K562 (cell line): ENCODE data around the gene ITGAE.

ENCODE experiments used
- CHD2 ChIP-seq: IDR thresholded peaks from 2 replicates; pipeline ENCODE4 v1.6.1; 2011; ENCODE audit warnings: low read depth, low read length
- KDM5B ChIP-seq: fragments of 200-600 bp; sonication (generic); IDR thresholded peaks from 2 replicates; pipeline ENCODE4 v1.6.1; 2012; ENCODE audit warnings: low read depth, mild to moderate bottlenecking, moderate library complexity, low read length, control low read depth, inconsistent platforms; ENCODE audit not compliant: insufficient replicate concordance
- MCM2 ChIP-seq: fragments of 450-650 bp; IDR thresholded peaks from 2 replicates; pipeline ENCODE4 v1.6.1; 2017; ENCODE audit warnings: low read depth, mild to moderate bottlenecking
- NFIC ChIP-seq: fragments of 450-650 bp; IDR thresholded peaks from 2 replicates; pipeline ENCODE4 v1.6.1; 2017; ENCODE audit warnings: mild to moderate bottlenecking, inconsistent platforms
- NR1H2 ChIP-seq: sonication (generic); formaldehyde crosslinking; IDR thresholded peaks from 2 replicates; pipeline ENCODE4 v1.4.0; 2020; ENCODE audit warnings: mild to moderate bottlenecking, missing genetic modification reagents
- POLR2AphosphoS5 ChIP-seq: IDR thresholded peaks from 2 replicates; pipeline ENCODE4 v1.6.1; 2011; ENCODE audit warnings: mild to moderate bottlenecking, low read depth, low read length, moderate library complexity; ENCODE audit not compliant: control insufficient read depth, insufficient read depth
- TAF1 ChIP-seq: IDR thresholded peaks from 2 replicates; pipeline ENCODE4 v1.6.1; 2011; ENCODE audit warnings: mild to moderate bottlenecking, low read length, moderate library complexity; ENCODE audit not compliant: insufficient read depth, control insufficient read depth, severe bottlenecking; ENCODE audit errors: extremely low read depth
- ZNF830 ChIP-seq: fragments of 250-450 bp; sonication (Bioruptor Pico); IDR thresholded peaks from 2 replicates; pipeline ENCODE4 v1.5.0; 2021; ENCODE audit warnings: mild to moderate bottlenecking
- TF ChIP-seq, protein P1 (sequence below), 3 experiments: IDR thresholded peaks in 2 of 3; conservative IDR thresholded peaks in 1 of 3; 2 replicates each; pipeline ENCODE4 v1.5.1; 2011 to 2012; ENCODE audit warnings: low read length in 3 of 3, mild to moderate bottlenecking in 3 of 3, control low read depth in 2 of 3, improper control_type of control experiment in 1 of 3, inconsistent platforms in 1 of 3, low read depth in 1 of 3, mixed read lengths in 1 of 3, moderate library complexity in 1 of 3; ENCODE audit not compliant: insufficient read depth in 2 of 3

DNA sequence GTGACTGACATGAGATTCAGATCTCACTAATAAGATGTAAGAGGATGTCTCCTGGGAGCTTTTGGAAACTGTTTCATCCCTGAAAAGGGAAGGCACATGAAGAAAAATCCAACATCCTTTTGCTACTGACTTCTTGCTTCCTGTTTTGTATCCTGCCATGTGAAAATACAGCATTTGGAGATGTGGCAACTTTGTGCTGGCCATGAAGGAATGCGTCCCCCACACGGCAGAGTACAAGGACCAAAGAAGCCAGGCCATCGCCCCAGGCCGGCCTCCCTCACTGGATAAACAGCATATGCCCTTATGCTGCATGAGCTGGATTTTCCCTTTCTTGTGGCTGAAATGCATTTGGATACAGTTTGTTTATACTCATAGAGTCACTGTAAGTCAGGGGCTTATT is 82.8 kb downstream of the ITGAE start:
- TF ChIP-seq POLR2AphosphoS5, result no peak
- TF ChIP-seq KDM5B, result no peak
- no peak for TF ChIP-seq MCM2
- TF ChIP-seq ZNF830 (CRISPR knock-in tag), result no peak
- TF ChIP-seq CHD2, result no peak
- no peak for TF ChIP-seq TAF1
- no peak for TF ChIP-seq NR1H2 (CRISPR knock-in tag)
- TF ChIP-seq, protein P1, sequence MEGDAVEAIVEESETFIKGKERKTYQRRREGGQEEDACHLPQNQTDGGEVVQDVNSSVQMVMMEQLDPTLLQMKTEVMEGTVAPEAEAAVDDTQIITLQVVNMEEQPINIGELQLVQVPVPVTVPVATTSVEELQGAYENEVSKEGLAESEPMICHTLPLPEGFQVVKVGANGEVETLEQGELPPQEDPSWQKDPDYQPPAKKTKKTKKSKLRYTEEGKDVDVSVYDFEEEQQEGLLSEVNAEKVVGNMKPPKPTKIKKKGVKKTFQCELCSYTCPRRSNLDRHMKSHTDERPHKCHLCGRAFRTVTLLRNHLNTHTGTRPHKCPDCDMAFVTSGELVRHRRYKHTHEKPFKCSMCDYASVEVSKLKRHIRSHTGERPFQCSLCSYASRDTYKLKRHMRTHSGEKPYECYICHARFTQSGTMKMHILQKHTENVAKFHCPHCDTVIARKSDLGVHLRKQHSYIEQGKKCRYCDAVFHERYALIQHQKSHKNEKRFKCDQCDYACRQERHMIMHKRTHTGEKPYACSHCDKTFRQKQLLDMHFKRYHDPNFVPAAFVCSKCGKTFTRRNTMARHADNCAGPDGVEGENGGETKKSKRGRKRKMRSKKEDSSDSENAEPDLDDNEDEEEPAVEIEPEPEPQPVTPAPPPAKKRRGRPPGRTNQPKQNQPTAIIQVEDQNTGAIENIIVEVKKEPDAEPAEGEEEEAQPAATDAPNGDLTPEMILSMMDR (IDR thresholded peaks at IDR 0.05 in 2 of 3, conservative IDR thresholded peaks at IDR 0.05 in 1 of 3; ENCODE audit: insufficient read depth in 2 of 3, low read depth in 1 of 3, low read length in 3 of 3), result no peak
- TF ChIP-seq NFIC, result no peak
